PC-9 (cell line): ENCODE data around the gene TDRD1. TPM values are rescaled to one million over a fixed set of nuclear protein-coding genes. Genes with fewer than 3 reads are reported as not detected.
"Not testable (repeated sequence)": the region's sequence is repeated elsewhere in the genome, so short reads cannot be mapped to it uniquely, and the experiment has no call there.

Experiments
- BruUV-seq: library from RNA; stranded (reverse); fragments of 400-500 nt; replicated peaks from 2 replicates; lab custom pipeline; 2021; lab: Mats Ljungman, UMichigan
- CTCF ChIA-PET: fragments of 300-600 bp; sonication (Branson Sonifier 250); formaldehyde crosslinking; loops from one replicate; lab custom pipeline; 2022; ENCODE audit warnings: antibody characterized with exemption; lab: Charles Lee
- POLR2A ChIA-PET: fragments of 300-600 bp; sonication (Branson Sonifier 250); formaldehyde crosslinking; loops from one replicate; lab custom pipeline; 2022; ENCODE audit warnings: antibody characterized with exemption; ENCODE audit not compliant: unreplicated experiment; lab: Charles Lee
- DNase-seq, 2 experiments: peaks; one replicate each; pipeline versions ENCODE4 v3.0.0 to v3.0.0-alpha.2; 2015 to 2022; ENCODE audit warnings: mixed read lengths in 1 of 2
- H2AFZ ChIP-seq: fragments of 200-600 bp; sonication (generic); 2 replicates; pipeline ENCODE4 v1.8.1; 2017; ENCODE audit warnings: antibody characterized with exemption
- H3F3A ChIP-seq: fragments of 200-600 bp; sonication (generic); 2 replicates; pipeline ENCODE4 v1.8.1; 2017; ENCODE audit warnings: antibody characterized with exemption, mild to moderate bottlenecking, low read depth; ENCODE audit not compliant: insufficient read depth
- H3K27ac ChIP-seq: fragments of 200-600 bp; sonication (generic); 2 replicates; pipeline ENCODE4 v1.6.1; 2016; ENCODE audit warnings: mixed run types
- H3K27me3 ChIP-seq: fragments of 200-600 bp; sonication (generic); 2 replicates; pipeline ENCODE4 v1.6.1; 2016; ENCODE audit warnings: low read depth, mixed run types; ENCODE audit not compliant: insufficient read depth
- H3K36me3 ChIP-seq: fragments of 200-600 bp; sonication (generic); 2 replicates; pipeline ENCODE4 v1.6.1; 2016; ENCODE audit warnings: low read depth, mixed run types
- H3K4me1 ChIP-seq: fragments of 200-600 bp; sonication (generic); replicated peaks from 2 replicates; pipeline ENCODE4 v1.6.1; 2016; ENCODE audit warnings: mixed run types; ENCODE audit not compliant: insufficient read depth
- H3K4me2 ChIP-seq: fragments of 200-600 bp; sonication (generic); 2 replicates; pipeline ENCODE4 v1.6.1; 2017; ENCODE audit warnings: mixed run types
- H3K4me3 ChIP-seq: fragments of 200-600 bp; sonication (generic); 2 replicates; pipeline ENCODE4 v1.6.1; 2016; ENCODE audit warnings: mixed run types
- H3K79me2 ChIP-seq: fragments of 200-600 bp; sonication (generic); 2 replicates; pipeline ENCODE4 v1.6.1; 2017; ENCODE audit warnings: low read depth, mixed run types
- H3K9me2 ChIP-seq: fragments of 200-600 bp; sonication (generic); 2 replicates; pipeline ENCODE4 v1.8.1; 2017; ENCODE audit warnings: mild to moderate bottlenecking; ENCODE audit not compliant: insufficient read depth
- H3K9me3 ChIP-seq: fragments of 200-600 bp; sonication (generic); 2 replicates; pipeline ENCODE4 v1.8.1; 2016; ENCODE audit warnings: low read depth; ENCODE audit not compliant: insufficient read depth
- H4K20me1 ChIP-seq: fragments of 200-600 bp; sonication (generic); 2 replicates; pipeline ENCODE4 v1.8.1; 2017; ENCODE audit not compliant: insufficient read depth
- CTCF ChIP-seq: fragments of 200-600 bp; sonication (generic); conservative IDR thresholded peaks from 2 replicates; pipeline ENCODE4 v1.6.1; 2017; ENCODE audit warnings: mixed run types, antibody characterized with exemption, mild to moderate bottlenecking, moderate library complexity
- EZH2 ChIP-seq: fragments of 200-600 bp; sonication (generic); IDR thresholded peaks from 2 replicates; pipeline ENCODE4 v1.8.0; 2017; ENCODE audit warnings: antibody characterized with exemption, low read depth
- intact Hi-C: fragments of 100-400 bp; cut with micrococcal nuclease; formaldehyde crosslinking; loops from one replicate; pipeline ENCODE4 v1.10.0; 2022; ENCODE audit not compliant: unreplicated experiment
- total RNA-seq: library from RNA; stranded (reverse); gene quantifications from 2 replicates; pipeline ENCODE4 v1.2.3, GENCODE V29; 2021

Gene TDRD1
- total RNA-seq, 1 experiment from 2014 or later: not detected

- DNase-seq: no peak
- Histone ChIP-seq H3K27ac (no peak overlapping the region), H4K20me1 (no peaks in the 10 kb centered on the region), H3K79me2 (no peaks in the 10 kb centered on the region), H3K4me2 (no peak overlapping the region), H3K4me1 (no peaks in the 10 kb centered on the region), H3K36me3 (no peaks in the 10 kb centered on the region; the same call in 1 of the 2 replicates), H3F3A (no peaks in the 10 kb centered on the region), H2AFZ (no peak overlapping the region), H3K9me2 (no peaks in the 10 kb centered on the region), H3K27me3 (no peaks in the 10 kb centered on the region), H3K9me3 (no peaks in the 10 kb centered on the region), H3K4me3 (no peak overlapping the region)
- no peak for TF ChIP-seq CTCF
- no peak for TF ChIP-seq EZH2
- no TSS peak for BruUV-seq
- ChIA-PET POLR2A (no interaction called here), CTCF (no interaction called here)
- intact Hi-C loops: no loop called here
Measured at GRCh38 chr10:114138581-114138980, 40.6 kb upstream of the TDRD1 start.

- Histone ChIP-seq H3K4me3 (no peak overlapping the region), H4K20me1 (no peaks in the 10 kb centered on the region), H3K36me3 (peaks cover 4% of the 10 kb centered on the region; the same call in 1 of the 2 replicates), H3K79me2 (no peaks in the 10 kb centered on the region), H3K27me3 (no peaks in the 10 kb centered on the region), H3K4me2 (no peak overlapping the region), H3K27ac (no peak overlapping the region), H3F3A (no peaks in the 10 kb centered on the region), H3K9me3 (no peaks in the 10 kb centered on the region), H3K4me1 (no peaks in the 10 kb centered on the region), H2AFZ (no peak overlapping the region), H3K9me2 (no peaks in the 10 kb centered on the region)
- no peak for DNase-seq
- no TSS peak for BruUV-seq
- CTCF ChIA-PET: no interaction called here
- intact Hi-C loops: no loop called here
- TF ChIP-seq CTCF: no peak
- TF ChIP-seq EZH2: no peak
- POLR2A ChIA-PET: no interaction called here
Measured at GRCh38 chr10:114140036-114140435, 39.1 kb upstream of the TDRD1 start.

- H4K20me1 ChIP-seq, H2AFZ ChIP-seq, H3K9me3 ChIP-seq, DNase-seq, H3K27me3 ChIP-seq, CTCF ChIA-PET, H3K4me1 ChIP-seq, POLR2A ChIA-PET, H3K9me2 ChIP-seq, H3K27ac ChIP-seq, H3K4me2 ChIP-seq, H3K79me2 ChIP-seq, H3F3A ChIP-seq, H3K36me3 ChIP-seq, H3K4me3 ChIP-seq, intact Hi-C loops: not testable (repeated sequence)
- BruUV-seq: TSS peak; percentile 20
Measured at GRCh38 chr10:114140827-114141226, 38.3 kb upstream of the TDRD1 start.

- Histone ChIP-seq H3K4me2 (no peak overlapping the region), H3K27me3 (no peaks in the 10 kb centered on the region), H3K9me2 (no peaks in the 10 kb centered on the region), H3K27ac (no peak overlapping the region), H3K4me1 (no peaks in the 10 kb centered on the region), H3K4me3 (no peak overlapping the region), H2AFZ (no peak overlapping the region), H3K36me3 (peaks cover 8% of the 10 kb centered on the region; the same call in 1 of the 2 replicates), H3K79me2 (no peaks in the 10 kb centered on the region), H3F3A (no peaks in the 10 kb centered on the region), H3K9me3 (no peaks in the 10 kb centered on the region), H4K20me1 (no peaks in the 10 kb centered on the region)
- ChIA-PET CTCF (no interaction called here), POLR2A (no interaction called here)
- DNase-seq: no peak
- no TSS peak for BruUV-seq
- intact Hi-C loops: no loop called here
- TF ChIP-seq CTCF: no peak
- no peak for TF ChIP-seq EZH2
Measured at GRCh38 chr10:114142018-114142417, 37.1 kb upstream of the TDRD1 start.
